Activated CD8-positive, alpha-beta memory T cell treated with anti-CD3 and anti-CD28 coated beads for 1 hour (primary cell): Measurements from ENCODE around the gene FKBP11.
"Not testable (repeated sequence)": the region's sequence is repeated elsewhere in the genome, so short reads cannot be mapped to it uniquely, and the experiment has no call there.

Experiments
- DNase-seq, 2 donors: peaks; one replicate each; pipeline ENCODE4 v3.0.0-alpha.2; 2020; ENCODE audit warnings: low read depth in 1 of 2; ENCODE audit errors: extremely low read depth in 1 of 2

The FKBP11 gene

GRCh38 chr12:48910196-48910595, 15.1 kb downstream of the FKBP11 start:
- no peak for DNase-seq

GRCh38 chr12:48909698-48910097, 15.6 kb downstream of the FKBP11 start:
- not testable (repeated sequence) for DNase-seq

DNA sequence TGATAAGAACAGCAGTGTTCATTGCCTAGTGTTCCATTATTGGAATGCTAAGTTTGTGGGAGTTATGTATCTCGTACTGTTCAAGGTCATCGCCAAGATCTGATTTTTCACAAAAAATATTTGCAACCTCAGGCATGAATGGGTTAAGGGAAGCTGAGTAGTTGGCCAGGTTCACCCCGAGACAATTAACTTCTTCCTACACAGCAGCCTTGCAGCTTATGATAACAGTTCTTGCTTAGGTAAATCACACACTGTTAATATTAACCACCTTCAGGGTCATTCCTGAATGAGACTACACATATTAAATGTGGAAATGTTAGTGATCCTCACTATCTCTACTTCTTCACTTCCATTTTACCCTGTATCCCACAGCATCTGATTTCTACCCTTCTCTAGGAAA, 18.0 kb downstream of the FKBP11 start:
- no peak for DNase-seq

GRCh38 chr12:48903982-48904411, 21.3 kb downstream of the FKBP11 start:
- peak; percentile 71 to 72 for DNase-seq

- DNase-seq: no peak
These were observed 21.8 kb downstream of the FKBP11 start for GRCh38 chr12:48903363-48903981.

GRCh38 chr12:48901278-48901677, 24.0 kb downstream of the FKBP11 start:
- no peak for DNase-seq

DNA sequence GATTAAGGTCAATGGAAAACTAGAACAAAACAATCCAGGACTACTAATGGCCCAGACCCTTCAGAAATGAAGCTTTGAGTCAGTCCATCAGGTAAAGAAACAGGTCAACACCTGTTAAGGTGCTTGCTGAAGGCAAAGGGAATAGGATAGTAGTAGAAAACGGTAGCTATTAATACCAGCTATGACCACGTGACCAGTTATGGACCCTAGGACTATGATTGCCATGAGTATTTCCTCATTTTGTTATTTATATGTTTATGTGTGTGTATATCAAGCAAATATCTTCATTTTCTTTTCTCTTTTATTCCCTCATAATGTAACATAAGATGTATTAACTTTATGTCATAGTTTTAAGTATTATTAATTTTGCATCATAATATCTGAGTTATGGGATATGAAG, 25.6 kb downstream of the FKBP11 start:
- no peak for DNase-seq

DNA sequence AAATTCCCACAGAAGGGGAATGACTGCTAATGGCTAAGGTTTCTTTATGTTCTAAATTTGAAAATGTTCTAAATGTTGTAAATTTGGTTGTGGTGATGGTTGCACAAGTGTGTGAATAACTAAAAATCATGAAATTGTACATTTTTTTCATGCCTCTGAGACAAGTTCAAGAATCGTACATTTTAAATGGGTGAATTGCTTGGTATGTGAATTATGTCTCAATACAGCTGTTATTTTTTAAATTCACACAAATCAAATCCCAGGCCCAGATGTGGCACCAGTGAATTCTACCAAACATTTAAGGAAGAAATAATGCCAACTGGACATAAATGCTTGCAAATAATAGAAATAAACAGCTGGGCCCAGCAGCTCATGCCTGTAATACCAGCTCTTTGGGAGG, 31.0 kb downstream of the FKBP11 start:
- DNase-seq: no peak

DNA sequence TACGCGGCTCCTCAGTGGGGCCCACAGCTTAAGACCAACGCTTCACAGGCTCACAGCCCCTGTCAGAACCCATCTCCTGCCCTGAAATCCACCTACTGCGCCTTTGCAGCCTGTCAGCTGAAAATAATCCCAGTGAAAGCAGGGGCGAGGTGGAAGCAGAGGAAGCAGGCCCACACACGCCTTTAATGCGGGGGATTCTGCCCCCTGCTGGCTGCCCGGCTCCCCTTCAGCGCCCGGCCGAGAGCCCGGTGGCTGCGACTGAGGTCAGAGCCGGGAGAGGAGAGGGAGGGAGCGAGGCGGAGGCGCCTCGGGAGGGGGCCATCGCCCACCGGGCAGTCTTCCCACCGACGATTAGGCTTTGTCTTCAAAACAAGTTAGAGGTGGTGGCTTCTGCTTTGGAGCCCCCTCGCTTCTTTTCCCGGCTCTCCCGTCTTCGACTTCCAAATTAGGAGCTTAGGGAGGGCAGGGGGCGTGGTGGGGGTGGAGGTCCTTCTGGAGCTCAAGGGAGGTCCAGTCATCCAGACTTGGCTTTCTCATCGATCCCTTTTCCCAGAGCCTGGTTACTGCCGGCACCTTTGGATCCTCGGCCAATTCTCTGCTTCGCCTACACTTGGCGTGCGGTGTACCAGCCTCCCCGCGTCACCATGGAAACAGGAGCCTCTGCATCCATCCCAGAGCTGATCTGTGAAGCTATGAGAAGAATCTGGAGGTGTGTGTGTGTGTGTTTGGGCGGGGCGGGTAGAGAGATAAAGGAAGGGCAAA, 34.5 kb downstream of the FKBP11 start:
- DNase-seq: peak; percentile 34 to 67

DNA sequence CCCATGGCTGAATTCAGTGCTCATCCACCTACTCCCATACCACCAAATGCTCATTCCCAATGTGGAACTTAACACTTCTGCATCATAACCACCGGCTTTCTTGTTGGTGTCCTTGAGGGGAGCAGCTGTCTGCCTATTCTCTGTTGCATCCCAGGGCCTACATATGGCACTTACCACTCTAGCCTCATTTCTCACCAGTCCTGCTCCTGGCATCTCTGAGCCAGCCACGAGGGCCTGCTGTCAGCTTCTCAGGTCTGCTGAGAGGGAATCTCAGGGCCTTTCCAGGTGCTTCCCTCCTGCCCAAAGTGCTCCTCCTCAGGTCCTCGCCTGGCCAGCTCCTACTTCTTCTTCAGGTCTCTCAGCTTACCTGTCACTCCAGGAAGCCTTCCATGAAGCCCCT, 35.6 kb downstream of the FKBP11 start:
- DNase-seq: no peak

DNA sequence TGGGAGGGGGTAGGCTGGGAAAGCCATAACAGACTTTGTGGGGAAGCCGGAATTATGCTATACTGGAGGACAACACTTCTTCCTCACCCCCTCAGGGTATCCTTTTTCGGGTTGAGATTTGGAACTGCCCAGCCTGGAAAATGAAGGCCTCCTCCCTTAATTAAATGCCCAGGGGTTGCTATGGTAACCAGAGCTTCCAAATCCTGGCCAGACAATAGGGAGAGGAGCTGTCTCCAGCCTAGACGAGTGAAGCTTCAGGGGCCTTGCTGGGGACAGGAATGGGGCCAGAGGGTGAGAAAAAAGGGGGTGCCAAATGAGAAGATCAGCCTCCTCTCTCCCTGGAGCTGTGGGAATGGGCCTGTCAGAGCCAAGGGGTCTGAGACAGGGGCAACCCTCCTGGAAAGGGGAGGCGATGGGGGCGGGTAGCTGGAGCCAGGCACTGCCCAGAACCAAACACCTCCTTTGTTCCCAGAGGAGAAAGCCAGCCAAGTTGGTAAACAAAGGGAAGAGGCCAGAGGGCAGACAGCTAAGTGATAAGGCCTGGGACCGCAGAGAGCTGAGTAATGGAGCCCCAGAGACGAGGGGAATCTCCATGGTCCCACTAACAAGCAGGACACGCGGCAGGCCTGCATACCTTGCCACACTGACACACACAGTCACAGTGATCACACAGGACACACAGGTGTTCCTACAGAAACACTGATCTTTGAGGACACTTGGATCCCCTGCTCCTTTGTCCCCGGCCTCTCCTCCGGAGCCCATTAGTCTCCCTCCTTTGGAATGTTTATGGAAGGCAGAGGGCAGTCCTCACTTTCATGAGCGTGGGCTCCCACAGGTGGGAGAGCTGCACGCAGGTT, 41.8 kb downstream of the FKBP11 start:
- no peak for DNase-seq

GRCh38 chr12:48882972-48883304, 42.4 kb downstream of the FKBP11 start:
- no peak for DNase-seq

GRCh38 chr12:48882315-48882687, 43.0 kb downstream of the FKBP11 start:
- DNase-seq: no peak

DNA sequence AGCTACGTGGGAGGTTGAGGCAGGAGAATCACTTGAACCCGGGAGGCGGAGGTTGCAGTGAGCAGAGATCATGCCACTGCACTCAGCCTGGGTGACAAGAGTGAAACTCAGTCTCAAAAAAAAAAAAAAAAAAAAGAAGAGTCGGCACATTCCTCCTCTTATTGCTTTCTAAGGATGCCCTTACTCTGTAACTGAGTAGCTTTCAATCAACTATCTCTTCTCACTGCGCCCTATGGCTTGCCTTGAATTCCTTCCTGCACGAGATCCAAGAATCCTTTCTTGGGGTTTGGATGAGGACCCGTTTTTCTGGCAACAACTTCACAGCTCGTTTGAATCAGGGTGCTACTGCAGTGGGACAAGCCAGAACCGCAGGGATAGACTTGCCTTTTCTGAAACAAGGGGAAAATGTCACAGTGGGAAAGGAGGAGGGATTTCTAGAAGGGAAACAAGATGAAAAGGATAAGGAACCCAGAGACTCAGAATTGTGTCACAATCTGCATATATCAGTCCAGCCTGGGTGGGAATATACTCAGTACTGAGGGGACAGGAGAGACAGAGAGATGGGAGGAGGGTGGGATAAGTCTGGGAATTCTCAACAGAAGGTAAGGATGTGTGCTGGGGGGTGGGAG, 43.5 kb downstream of the FKBP11 start:
- no peak for DNase-seq

- no peak for DNase-seq
These were observed 44.6 kb downstream of the FKBP11 start for GRCh38 chr12:48880647-48881046.

DNA sequence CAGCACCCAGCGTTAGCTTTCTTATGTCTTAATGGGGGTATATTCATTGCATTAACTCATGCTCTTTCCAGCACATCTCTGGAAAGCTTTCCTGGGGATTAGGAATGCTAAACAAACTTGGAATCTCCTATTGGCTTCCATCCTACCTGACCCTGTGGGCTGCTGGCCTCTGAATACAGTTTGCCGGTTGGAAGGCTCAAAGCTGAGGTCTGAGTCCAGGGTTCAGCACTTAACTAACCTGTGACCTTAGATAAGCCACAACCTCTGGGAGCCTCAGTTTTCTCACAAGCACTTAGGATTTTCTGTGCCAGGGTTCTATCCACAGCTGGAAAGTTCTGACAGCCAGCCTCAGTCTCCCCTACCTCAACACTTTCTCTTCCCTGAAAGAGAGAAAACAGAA, 46.7 kb downstream of the FKBP11 start:
- DNase-seq: no peak

DNA sequence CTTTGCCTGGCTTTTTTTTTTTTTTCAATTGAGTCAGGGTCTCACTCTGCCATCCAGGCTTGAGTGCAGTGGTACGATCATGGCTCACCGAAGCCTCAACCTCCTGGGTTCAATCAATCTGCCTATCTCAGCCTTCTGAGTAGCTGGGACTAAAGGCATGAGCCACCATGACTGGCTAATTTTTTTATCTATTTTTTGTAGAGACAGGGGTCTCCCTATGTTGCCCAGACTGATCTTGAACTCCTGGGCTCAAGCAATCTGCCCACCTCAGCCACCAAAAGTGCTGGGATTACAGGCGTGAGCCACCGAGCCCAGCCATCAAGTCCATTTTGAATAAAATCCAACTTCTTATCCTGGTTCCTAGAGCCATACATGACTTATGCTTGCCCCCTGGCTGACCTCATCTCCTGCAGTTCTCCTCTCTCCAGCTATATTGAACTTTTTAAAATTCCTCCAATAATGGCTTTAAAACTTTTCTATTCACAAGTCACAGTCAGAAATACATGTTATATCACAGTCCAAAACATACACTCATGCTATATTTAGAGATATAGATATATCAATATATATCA, 49.3 kb downstream of the FKBP11 start:
- DNase-seq: no peak

DNA sequence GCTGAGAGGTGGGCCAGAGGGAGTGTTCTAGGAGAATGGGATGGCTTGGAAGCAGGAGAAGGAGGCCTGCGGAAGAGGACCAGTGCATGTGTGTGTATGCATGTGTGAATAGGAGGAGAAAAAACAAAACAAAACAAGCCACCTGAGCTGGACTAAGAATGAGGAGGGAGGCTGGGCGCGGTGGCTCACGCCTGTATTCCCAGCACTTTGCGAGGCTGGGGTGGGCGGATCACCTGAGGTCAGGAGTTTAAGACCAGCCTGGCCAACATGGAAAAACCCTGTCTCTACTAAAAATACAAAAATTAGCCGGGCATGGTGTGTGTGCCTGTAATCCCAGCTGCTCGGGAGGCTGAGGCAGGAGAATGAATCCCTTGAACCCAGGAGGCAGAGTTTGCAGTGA, 51.8 kb downstream of the FKBP11 start:
- DNase-seq: not testable (repeated sequence)

DNA sequence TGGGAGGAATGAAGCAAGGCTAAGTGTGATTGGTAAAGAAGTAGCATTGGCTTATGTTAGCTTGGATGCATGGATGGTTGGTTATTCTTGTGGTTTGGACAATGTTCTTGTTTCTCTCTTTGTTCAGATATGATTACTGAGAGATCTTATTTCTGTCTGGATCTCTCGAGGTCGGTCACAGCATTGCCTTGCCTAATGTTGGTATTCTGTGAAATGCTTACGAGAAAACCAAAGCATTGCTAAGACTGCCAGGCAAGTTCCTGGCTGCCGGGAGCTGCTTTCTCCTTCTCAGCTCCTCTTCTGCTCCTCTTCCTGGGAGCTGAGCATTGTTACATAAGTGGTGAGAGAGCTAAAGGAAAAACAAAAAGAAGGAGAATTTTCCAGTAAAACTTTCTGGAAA, 52.2 kb downstream of the FKBP11 start:
- no peak for DNase-seq
